Fibroblast of lung (primary cell): ENCODE measurements around the gene TBC1D25.
A peak's percentile ranks its signal among the peaks of the same experiment; 100 is the strongest.

Experiments
- CTCF ChIP-seq, 2 donors: IDR thresholded peaks in 1 of 2; conservative IDR thresholded peaks in 1 of 2; 1 replicate in 1 of 2; 2 replicates in 1 of 2; pipeline ENCODE4 v1.5.1; 2011 to 2012; ENCODE audit warnings: low read length in 2 of 2, control low read depth in 1 of 2, inconsistent platforms in 1 of 2, low read depth in 1 of 2, mild to moderate bottlenecking in 1 of 2
- EZH2 ChIP-seq: IDR thresholded peaks from 2 replicates; pipeline ENCODE4 v1.5.1; 2012; ENCODE audit warnings: low read length, control low read depth, mild to moderate bottlenecking; ENCODE audit errors: missing control alignments

DNA sequence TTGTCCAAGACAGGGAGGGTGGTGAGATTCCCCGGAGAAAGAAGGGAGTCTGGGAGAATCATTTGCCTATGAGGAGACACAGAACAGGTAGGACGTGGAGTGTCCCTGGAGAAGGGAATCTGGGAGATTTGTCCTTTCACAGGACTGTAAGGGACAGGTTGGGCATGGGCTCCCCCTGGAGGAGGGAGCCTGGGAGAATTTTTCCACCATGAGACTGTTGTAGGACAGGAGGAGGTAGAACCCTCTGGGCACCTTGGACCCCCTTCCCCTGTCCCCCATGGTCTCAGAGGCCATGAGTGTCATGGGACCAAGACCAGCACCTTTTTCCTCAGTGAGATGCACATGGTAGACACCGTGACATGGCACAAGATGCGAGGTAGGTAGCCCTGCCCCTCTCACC lies 28.0 kb upstream of the TBC1D25 start:
- TF ChIP-seq CTCF (conservative IDR thresholded peaks at IDR 0.05 in 1 of 2, IDR thresholded peaks at IDR 0.05 in 1 of 2; ENCODE audit: low read depth in 1 of 2, low read length in 2 of 2): peak; percentile 39 to 48
- no peak for TF ChIP-seq EZH2
